IPS DF 6.9 (cell line): ENCODE measurements around the gene DGLUCY.

ENCODE experiments used
- DNase-seq: peaks from one replicate; pipeline ENCODE4 v3.0.0-alpha.2; 2013; ENCODE audit warnings: low read depth, low spot score
- H3K27ac ChIP-seq: one replicate; pipeline ENCODE4 v1.5.1; 2013; ENCODE audit warnings: low read length, control low read depth
- H3K27me3 ChIP-seq: 2 replicates; pipeline ENCODE4 v1.6.1; 2013; ENCODE audit warnings: mild to moderate bottlenecking, low read length; ENCODE audit not compliant: control insufficient read depth, insufficient read depth
- H3K36me3 ChIP-seq: 2 replicates; pipeline ENCODE4 v1.6.1; 2013; ENCODE audit warnings: low read length; ENCODE audit not compliant: control insufficient read depth, insufficient read depth
- H3K4me1 ChIP-seq: 2 replicates; pipeline ENCODE4 v1.6.1; 2013; ENCODE audit warnings: low read length; ENCODE audit not compliant: control insufficient read depth, insufficient read depth
- H3K4me3 ChIP-seq: 2 replicates; pipeline ENCODE4 v1.5.1; 2013; ENCODE audit warnings: mild to moderate bottlenecking, low read length
- H3K9me3 ChIP-seq: 2 replicates; pipeline ENCODE4 v1.6.1; 2013; ENCODE audit warnings: low read length, inconsistent platforms; ENCODE audit not compliant: control insufficient read depth, insufficient read depth
- WGBS: extraction: QIAGEN DNeasy Blood & Tissue Kit; methylation state at CpG from one replicate; pipeline ENCODE4 v1.1.7; 2013; ENCODE audit warnings: mixed read lengths, missing lambda C conversion rate; ENCODE audit not compliant: insufficient read length, insufficient coverage; 5-methylcytosine and 5-hydroxymethylcytosine counted together

DGLUCY gene

GRCh38 chr14:91231446-91231845, 117.6 kb downstream of the DGLUCY start:
- no CpG with 5 or more reads among the region's 3 CpGs for WGBS
- Histone ChIP-seq H3K27ac (no peak overlapping the region), H3K9me3 (no peaks in the 10 kb centered on the region), H3K4me1 (peaks cover 2% of the 10 kb centered on the region; the same call in 1 of the 2 replicates), H3K27me3 (no peaks in the 10 kb centered on the region), H3K36me3 (no peaks in the 10 kb centered on the region), H3K4me3 (no peak overlapping the region)
- DNase-seq, result no peak

- H3K27me3 ChIP-seq, result no peaks in the 10 kb centered on the region
- no peak overlapping the region for H3K27ac ChIP-seq
- H3K36me3 ChIP-seq, result no peaks in the 10 kb centered on the region
- WGBS, result no CpG with 5 or more reads among the region's 2 CpGs
- H3K4me3 ChIP-seq, result no peak overlapping the region
- H3K9me3 ChIP-seq, result no peaks in the 10 kb centered on the region
- DNase-seq, result no peak
- peaks cover 2% of the 10 kb centered on the region; the same call in 1 of the 2 replicates for H3K4me1 ChIP-seq
Measured at GRCh38 chr14:91232052-91232451, 118.2 kb downstream of the DGLUCY start.

GRCh38 chr14:91232603-91233002, 118.7 kb downstream of the DGLUCY start:
- DNase-seq, result no peak
- Histone ChIP-seq H3K4me1 (peaks cover 2% of the 10 kb centered on the region; the same call in 1 of the 2 replicates), H3K9me3 (no peaks in the 10 kb centered on the region), H3K36me3 (no peaks in the 10 kb centered on the region), H3K27ac (no peak overlapping the region), H3K27me3 (no peaks in the 10 kb centered on the region), H3K4me3 (no peak overlapping the region)
- WGBS, result no CpG with 5 or more reads among the region's 2 CpGs

DNA sequence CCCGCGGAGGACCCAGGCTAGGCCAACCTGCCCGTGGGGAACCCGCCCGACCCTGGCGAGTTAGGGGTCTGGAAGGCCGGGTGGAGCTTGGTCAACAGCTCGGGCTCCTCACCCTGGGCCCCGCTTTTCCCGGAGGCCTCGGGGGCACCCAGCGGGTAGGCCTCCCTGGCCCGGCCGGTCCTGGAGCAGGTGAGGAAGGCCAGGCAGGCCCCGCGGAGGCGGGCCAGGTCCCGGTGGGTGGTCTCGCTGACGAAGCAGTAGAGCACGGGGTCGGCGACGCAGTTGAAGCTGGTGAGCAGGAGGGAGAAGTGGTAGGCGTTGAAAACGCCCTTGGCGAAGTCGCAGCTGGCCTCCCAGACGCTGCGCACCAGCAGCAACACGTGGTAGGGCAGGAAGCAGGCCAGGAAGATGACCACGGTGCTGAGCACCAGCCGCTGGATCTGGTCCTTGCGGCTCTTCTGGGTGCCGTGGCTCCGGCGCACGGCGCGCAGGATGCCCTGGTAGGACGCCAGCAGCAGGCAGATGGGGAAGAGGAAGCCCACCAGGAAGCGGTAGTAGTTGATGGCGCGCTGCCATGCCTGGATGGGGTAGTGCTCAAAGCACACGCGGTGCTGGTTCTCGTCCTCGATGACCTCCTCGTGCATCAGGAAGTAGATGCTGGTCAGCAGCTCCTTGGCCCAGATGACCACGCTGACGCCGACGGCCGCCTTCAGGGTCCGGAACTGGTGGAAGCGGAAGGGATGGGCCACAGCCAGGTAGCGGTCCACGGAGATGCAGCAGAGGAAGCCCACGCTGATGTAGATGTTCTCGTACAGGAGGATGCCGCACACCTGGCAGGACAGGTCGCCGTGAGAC, 120.3 kb downstream of the DGLUCY start:
- H3K36me3 ChIP-seq, result no peaks in the 10 kb centered on the region
- H3K4me3 ChIP-seq, result no peak overlapping the region
- no peak for DNase-seq
- no peaks in the 10 kb centered on the region for H3K9me3 ChIP-seq
- no peaks in the 10 kb centered on the region for H3K4me1 ChIP-seq
- no CpG with 5 or more reads among the region's 63 CpGs for WGBS
- H3K27ac ChIP-seq, result no peak overlapping the region
- H3K27me3 ChIP-seq, result no peaks in the 10 kb centered on the region

- no peaks in the 10 kb centered on the region for H3K36me3 ChIP-seq
Measured at GRCh38 chr14:91234791-91235114, 120.9 kb downstream of the DGLUCY start.

DNA sequence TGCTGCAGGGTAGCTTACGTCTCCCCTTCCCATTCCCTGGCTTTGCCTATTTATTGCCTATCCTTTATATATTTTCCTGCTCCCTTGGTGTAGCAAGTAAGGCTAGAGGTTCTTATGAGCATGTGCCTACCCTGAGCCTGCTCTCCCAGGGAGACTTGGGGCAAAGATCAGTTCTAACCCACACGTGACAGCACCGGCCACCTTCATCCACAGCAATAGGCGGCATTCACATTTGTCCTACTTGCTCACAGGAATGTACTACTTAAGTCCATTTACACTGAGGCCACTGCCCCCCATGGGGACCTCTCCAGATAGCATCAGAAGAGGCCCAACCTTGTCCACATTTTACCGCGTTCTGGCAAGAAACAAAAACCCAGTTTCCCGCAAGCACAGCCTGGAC, 122.0 kb downstream of the DGLUCY start:
- WGBS, result no CpG with 5 or more reads among the region's 7 CpGs

More at GRCh38 chr14:91234791-91235114, 120.9 kb downstream of the DGLUCY start:
- Histone ChIP-seq H3K9me3 (no peaks in the 10 kb centered on the region), H3K27ac (no peak overlapping the region), H3K4me3 (no peak overlapping the region), H3K27me3 (no peaks in the 10 kb centered on the region), H3K4me1 (no peaks in the 10 kb centered on the region)
- no CpG with 5 or more reads among the region's 16 CpGs for WGBS
- DNase-seq, result no peak

DNA sequence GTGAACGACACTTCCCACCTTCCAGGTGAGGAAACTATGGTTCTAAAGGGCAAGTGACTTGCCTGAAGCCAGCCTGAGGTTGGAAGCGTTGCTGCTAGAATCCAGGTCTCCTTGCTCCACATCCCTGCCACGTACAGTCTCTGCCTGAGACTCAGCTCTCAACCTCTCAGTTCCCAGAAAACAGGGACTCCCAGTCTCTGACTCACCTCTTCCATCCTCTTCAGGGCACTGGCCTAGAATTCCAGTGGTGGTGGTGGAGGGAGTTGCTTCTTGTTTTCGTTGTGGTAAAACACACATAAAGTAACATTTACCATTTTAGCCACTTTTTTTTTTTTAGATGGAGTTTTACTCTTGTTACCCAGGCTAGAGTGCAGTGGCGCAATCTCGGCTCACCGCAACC, 123.3 kb downstream of the DGLUCY start:
- Histone ChIP-seq H3K9me3 (no peaks in the 10 kb centered on the region), H3K27me3 (no peaks in the 10 kb centered on the region), H3K4me1 (no peaks in the 10 kb centered on the region), H3K4me3 (no peak overlapping the region), H3K36me3 (no peaks in the 10 kb centered on the region), H3K27ac (no peak overlapping the region)
- no CpG with 5 or more reads among the region's 7 CpGs for WGBS
- no peak for DNase-seq

More for the DNA sequence above, 122.0 kb downstream of the DGLUCY start:
- no peaks in the 10 kb centered on the region for H3K9me3 ChIP-seq
- H3K4me1 ChIP-seq, result no peaks in the 10 kb centered on the region
- no peak overlapping the region for H3K27ac ChIP-seq
- H3K4me3 ChIP-seq, result no peak overlapping the region
- no peaks in the 10 kb centered on the region for H3K27me3 ChIP-seq
- no peaks in the 10 kb centered on the region for H3K36me3 ChIP-seq
- no peak for DNase-seq

- Histone ChIP-seq H3K36me3 (no peaks in the 10 kb centered on the region), H3K27ac (no peak overlapping the region), H3K27me3 (no peaks in the 10 kb centered on the region), H3K9me3 (no peaks in the 10 kb centered on the region), H3K4me1 (no peaks in the 10 kb centered on the region), H3K4me3 (no peak overlapping the region)
- WGBS, result no CpG with 5 or more reads among the region's 4 CpGs
- DNase-seq, result no peak
Measured at GRCh38 chr14:91238085-91238484, 124.2 kb downstream of the DGLUCY start.

GRCh38 chr14:91238661-91239060, 124.8 kb downstream of the DGLUCY start:
- H3K4me1 ChIP-seq, result no peaks in the 10 kb centered on the region
- H3K4me3 ChIP-seq, result no peak overlapping the region
- no peak for DNase-seq
- no peaks in the 10 kb centered on the region for H3K9me3 ChIP-seq
- no peak overlapping the region for H3K27ac ChIP-seq
- H3K27me3 ChIP-seq, result no peaks in the 10 kb centered on the region
- no CpG with 5 or more reads among the region's 8 CpGs for WGBS
- no peaks in the 10 kb centered on the region for H3K36me3 ChIP-seq

DNA sequence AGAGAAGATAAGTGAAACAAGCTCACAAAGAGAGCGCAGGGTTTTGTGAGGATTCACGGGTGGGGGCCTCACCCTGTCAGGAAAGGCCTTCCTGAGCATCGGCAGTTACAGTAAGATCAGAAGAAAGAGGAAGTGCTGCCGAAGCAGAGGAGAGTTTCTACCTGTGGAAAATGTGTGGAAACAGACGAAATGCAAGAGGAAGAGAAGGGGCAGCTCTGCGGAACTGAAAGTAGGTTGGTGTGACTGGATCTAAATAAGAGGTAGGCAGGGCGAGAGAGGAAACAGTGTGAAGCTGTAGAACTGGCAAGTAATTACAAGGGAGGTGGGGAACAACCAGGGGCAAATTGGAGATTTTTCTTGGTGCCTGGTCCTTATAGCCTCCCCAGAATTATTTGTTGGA, 128.0 kb downstream of the DGLUCY start:
- no peaks in the 10 kb centered on the region for H3K9me3 ChIP-seq
- H3K4me1 ChIP-seq, result no peaks in the 10 kb centered on the region
- H3K36me3 ChIP-seq, result no peaks in the 10 kb centered on the region
- no peaks in the 10 kb centered on the region for H3K27me3 ChIP-seq
- DNase-seq, result no peak
- no CpG with 5 or more reads among the region's 7 CpGs for WGBS
- no peak overlapping the region for H3K4me3 ChIP-seq
- no peak overlapping the region for H3K27ac ChIP-seq

- Histone ChIP-seq H3K27me3 (no peaks in the 10 kb centered on the region), H3K27ac (no peak overlapping the region), H3K36me3 (no peaks in the 10 kb centered on the region), H3K9me3 (no peaks in the 10 kb centered on the region), H3K4me3 (no peak overlapping the region), H3K4me1 (no peaks in the 10 kb centered on the region)
- WGBS, result no CpG with 5 or more reads among the region's 4 CpGs
- no peak for DNase-seq
Measured at GRCh38 chr14:91242635-91243034, 128.8 kb downstream of the DGLUCY start.
